GM21529 (cell line): ENCODE measurements around the gene HDAC4.

ENCODE experiments used
- ATAC-seq: cut with Tn5 transposase; IDR thresholded peaks from one replicate; pipeline ENCODE4 v1.9.1; 2021; ENCODE audit not compliant: unreplicated experiment

HDAC4 gene

DNA sequence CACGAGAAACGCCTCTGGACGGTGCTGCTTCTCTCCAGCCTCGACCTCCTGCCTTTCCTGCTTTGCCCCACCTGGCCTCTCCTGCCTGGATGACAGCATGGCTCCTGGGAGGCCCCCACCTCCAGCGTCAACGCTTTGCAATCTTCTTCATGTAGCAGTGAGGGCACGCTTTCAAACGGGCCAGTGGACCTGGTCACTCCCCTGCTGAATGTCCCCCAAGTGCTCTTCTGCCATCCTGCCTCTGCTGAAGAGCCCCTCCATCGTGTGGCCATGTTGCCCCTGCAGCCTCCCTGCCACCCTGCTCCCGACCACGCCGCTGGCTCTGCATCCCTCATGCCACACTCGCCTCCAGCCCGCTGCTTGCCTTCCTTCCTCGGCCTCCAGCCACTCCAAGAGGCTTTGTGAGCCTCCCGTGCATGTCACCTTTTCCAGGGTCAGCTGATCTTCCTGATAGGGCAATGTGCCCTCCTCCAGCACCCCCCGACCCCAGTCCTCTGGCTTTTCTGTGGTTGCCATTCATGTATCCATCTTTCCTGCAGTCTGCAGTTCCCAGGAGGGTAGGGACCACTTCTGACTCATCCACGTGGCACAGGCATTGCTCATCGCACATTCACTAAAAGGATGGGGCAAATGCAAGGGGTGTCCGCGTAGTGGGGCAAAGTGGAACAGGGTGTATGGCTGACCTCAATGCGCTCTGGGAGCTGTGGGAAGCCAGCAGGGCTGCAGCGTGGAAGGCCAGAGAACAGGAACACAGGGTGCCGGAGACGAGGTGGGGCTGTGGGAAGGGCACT, 284.2 kb downstream of the HDAC4 start:
- ATAC-seq: no peak

DNA sequence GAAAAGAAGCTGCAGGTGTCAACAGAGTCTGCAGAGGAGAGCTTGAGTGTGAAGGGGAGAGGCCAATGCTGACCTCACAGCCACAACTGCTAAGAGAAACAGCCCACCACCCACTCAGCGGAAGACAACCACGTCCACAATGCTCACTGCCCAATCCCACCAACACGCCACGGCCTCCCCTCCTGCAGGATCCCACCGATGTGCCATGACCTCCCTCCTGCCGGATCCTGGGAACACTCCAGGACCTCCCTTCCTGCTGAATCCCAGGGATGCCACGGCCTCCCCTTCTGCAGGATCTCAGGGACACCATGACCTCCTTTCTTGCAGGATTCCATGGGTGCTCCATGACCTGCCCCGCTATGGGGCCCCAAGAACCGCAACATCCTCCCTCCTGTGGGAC, 285.2 kb downstream of the HDAC4 start:
- ATAC-seq: no peak

DNA sequence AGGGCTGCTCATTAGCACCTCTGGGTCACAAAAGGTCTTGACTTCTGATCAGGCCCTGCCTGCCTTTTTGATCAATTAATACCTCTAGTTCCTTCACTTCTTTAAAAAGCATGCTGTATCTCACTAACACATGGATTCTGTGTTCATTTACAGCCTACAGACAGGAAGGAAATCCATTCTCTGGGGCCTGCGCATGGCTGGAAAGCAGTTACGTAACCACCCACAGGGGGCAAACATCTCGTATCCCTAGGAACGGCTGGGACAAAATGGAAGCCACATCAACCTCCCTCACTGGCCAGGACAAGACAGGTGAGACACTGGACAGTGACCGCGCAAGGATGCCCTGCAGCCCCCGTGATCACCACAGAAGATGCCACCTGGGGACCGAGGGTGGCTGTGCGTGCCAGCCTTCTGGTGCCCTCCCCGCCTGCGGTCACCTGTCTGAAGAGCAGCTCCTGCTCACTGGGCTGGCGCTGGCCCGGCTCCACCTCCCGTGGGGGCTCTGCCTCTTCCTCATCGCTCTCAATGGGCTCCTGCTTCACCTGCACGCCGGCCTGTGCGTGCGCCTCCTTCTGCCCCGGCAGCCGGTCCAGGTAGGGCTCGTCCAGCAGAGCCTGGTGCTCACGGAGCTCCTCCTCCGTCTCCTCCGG, 286.1 kb downstream of the HDAC4 start:
- no peak for ATAC-seq

DNA sequence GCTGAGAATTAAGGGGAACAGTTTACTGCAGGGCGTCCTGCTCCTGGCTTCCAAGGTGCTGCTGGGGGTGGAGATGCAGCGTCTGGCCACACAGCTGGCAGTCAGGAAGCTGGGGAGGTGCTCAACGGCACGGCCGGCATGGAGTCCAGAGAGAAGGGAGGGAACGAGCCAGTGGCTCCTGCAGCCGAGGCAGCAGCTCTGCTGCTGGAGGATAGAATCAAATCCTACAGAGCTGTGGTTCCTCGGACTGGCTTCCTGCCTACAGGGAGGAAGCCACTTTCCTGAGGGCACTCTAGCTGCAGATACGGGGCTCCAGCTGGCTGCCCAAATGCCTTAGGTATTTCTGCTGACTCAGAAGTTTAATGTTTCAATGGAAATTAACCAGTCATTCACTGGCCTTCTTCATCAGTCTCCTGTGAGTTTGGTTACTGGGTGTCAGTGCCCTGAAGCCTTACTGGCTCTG, 286.7 kb downstream of the HDAC4 start:
- no peak for ATAC-seq

DNA sequence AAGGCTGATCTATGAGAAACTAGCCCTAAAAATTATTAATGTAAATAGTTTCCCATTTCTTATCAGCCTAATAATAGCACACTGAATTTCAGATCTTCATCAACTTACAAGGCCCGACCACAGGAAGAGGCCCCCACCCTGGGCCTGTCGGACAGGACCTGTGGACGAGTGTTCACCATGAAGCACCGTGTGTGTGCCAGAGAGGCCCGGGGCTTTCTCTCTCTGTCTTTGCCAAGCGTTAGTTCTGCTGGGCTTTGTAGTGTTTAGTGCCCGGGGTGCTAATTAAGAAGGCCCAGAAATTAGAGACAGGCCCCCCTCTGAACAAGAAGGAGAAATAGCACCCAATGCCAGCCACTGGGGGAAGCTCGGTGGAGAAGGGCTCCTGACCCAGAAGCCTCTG, 287.2 kb downstream of the HDAC4 start:
- ATAC-seq: no peak

DNA sequence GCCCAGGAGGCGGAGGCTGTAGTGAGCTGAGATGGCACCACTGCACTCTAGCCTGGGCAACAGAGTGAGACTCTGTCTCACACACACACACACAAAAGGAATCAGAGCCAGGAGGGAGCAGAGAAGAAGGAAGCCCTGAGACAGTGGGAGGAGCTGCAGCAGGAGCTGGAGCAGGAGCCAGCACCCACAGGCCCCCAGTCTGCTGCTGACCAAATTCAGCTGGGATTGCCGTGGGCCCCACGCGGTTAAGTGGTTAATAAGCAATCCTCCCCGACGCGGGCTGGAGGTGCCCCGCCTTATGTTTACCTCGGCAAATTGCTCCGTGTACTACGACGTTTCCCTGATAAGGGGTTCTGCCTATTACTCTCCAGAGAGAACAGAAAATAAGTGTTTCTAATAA, 287.6 kb downstream of the HDAC4 start:
- ATAC-seq: no peak

DNA sequence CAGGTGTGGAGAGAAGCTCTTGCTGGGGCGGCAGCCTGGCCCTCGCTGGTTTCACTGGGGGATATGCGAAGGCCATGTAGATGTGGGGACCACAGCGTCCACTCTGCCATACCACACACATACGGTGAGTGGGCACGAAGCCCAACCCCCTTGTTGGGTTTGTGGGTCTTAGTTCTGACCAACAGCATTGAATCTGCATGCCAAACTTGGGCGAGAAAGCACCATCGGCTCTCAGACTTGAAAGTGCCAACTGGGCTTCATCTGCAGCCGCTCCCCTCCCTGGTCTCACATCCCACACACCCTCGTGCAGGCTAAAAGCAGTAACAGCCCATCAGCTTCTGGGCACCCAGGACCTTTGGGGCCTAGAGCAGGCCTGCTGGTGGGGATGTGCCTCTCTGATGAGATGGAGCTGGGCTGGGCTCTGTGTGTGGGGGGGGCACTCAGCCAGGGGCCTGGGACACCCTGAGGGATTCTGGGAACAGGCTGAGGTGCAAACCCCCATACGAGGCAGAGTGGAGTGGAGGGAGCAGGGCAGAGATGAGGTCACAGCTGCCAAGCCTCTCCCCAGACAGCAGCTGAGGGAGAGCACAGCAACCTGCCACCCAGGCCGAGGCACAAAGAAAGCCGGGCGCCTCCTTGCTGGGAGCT, 288.6 kb downstream of the HDAC4 start:
- ATAC-seq: no peak

DNA sequence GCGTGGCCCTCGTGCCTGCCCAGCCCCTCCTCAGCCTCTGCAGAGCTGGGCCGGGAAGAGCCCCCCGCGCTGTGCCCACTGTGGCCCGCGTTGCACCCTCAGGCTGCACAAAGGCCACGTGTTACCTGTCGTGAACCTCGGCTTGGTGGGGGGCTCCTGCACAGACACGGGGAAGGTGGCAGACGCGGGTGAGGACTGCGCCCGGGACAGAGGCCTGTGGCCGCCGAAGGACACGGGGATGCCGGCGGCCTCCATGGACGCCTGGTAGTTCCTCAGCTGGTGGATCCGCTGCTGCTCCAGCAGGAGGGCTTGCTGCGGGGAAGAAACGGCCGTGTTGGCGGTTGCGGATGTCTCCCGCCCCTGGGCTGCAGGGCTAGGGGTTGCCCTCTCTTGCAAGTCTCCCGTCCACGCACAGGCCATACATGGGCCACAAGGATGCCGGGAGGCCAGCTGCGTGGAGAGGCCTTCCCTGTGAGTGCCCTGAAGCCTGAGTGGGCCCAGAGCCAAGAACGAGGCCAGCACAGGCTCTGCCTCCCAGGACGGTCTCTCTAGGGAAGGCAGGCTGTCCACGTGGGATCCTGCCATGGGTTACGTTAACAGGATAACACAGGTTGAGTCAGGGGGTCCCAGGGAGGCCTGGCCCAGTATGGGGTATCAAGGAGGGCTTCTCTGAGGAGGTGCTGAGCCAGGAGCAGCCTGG, 289.3 kb downstream of the HDAC4 start:
- ATAC-seq: no peak

DNA sequence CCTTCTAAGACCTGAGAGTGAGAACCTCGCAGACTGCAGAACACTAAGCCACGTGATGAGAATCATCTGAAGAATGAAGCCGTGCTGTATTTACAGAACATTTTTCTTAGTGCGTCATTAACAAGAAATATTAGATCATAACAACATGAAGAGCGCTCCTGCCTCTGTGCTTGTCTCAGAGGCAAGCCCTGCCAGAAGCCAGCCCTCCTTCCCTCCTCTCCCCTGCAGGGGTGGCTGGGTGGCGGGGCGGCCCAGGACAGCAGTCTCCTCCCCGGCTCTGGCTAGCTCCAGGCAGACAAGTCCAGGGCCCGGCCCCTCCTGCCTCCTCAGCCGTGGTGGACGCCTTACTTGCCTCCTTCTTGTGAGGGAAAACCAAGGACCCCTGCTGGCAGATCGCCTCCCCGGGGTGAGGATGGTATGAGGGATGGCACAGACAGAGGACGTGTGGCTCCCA, 290.2 kb downstream of the HDAC4 start:
- no peak for ATAC-seq

DNA sequence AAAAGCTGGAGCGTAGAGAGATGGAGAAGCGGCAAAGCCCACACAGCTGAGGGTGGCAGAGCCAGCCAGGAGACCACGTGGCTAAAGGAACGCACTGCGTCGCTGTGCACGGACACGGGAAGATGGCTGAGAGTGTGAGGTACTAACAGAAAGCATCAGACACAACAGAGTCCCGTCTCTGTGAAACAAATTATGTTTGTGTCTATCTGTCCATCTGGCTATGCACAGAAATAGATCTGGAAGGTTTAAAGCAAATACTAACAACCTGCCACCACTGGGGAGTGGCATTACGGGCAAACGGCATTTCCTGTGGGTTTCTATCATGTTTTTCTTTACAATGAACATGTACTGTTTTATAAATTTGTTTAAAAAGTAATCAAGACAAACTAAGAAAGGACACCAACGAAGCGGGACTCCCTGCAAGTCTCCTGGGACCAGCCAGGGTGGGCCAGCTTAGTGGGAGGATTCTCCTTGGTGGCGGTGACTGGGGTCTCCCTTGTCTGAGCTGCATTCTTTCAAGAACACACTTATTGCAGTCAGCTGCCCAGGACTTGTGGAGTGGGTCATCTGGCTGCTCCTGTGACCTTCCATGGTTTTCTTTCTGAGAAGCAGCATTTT, 290.8 kb downstream of the HDAC4 start:
- no peak for ATAC-seq

DNA sequence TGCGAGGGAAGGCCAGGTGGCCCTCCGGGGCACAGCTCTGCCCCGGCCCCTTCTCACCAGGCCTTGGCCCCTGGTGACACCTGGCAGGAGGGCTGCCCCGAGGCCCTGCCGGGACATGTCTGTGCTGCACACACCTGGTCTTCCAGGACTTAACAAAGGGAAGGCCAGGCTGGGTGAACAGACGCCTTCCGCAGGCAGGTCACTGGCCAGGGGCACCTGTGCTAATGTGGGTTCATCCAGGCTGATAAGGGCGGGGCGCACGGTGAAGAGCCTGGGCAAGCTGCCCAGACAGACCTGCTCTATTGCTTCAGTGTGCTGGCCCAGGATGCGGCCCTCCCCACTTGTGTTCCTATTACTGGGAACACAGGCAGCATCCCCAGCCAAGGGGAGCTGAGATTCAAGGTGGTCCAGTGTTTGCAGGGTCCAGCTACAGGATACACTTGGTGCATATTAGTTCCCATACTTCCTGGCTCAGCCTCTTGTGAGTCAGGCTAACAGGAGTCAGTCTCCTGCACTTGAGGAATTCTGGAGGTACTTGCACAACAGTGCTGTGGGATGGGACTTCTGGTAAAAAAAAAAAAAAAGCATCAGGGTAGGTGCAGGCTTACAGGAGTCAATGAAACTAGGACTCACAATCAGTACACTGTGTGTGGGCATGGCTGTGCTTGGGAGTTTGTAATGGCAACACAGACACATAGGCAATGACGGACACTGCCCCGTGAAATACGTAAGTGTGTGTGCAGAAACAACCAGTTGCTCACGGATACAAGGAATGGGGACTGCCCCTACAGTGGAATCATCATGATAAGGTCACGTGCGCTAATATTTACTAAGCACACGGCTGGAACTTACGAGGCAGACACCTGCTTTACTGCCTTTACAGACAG, 291.5 kb downstream of the HDAC4 start:
- ATAC-seq: no peak

DNA sequence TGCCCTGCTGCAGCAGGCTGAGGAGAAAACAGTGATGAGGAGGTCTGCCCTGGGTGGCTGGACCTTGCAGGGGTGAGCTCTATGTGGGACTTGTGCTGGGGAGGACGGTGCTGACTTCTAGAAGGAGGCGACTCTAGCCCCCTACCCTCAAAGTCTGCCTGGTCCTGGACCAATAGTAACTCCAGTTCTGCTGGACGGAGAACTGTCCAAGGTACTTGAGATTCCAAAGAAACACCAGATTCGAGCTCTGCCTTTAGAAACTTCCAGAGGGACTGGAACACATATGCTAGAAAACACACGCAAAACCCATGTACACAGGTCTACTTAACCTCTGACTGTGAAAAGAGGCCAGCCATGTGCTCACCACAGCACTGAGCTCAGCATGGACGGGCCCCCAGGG, 292.4 kb downstream of the HDAC4 start:
- ATAC-seq: no peak

DNA sequence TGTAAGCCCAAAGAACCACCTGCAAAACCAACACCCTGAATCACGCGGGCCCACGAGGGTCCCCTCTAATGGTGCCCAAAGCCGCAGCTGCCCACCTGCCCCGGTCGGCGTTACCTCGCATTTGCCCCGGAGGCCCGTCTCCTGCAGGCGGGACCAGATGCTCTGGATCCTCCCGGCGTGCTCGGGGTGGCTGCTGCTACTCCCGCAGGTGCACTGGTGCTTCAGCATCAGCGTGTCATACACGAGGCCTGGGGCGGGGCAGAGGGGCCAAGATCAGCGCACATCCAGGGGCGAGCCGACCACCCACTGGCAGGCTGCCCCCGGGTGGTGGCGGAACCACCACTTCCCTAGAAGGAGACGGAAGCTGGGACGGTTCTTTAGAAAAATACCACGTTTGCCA, 292.9 kb downstream of the HDAC4 start:
- ATAC-seq: no peak

DNA sequence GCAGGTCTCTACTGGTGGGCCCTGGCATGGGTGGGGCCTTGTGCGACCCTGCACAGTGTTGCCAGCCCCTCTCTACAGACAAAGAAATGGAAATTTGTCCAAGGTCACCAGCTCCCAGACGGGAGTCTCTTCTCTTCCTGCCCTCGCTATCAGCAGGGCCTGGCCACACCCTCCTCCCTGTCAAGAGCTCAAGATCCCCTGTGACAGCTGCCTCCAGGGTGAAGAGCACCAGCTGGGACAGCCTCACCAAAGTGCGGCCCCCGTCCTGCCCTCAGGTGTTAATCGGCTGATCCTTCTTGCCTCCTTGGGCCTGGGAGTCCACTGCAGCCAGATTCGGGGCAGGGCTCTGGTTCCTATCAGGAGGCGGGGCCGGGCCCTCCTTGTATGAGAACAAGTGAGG, 293.9 kb downstream of the HDAC4 start:
- no peak for ATAC-seq

DNA sequence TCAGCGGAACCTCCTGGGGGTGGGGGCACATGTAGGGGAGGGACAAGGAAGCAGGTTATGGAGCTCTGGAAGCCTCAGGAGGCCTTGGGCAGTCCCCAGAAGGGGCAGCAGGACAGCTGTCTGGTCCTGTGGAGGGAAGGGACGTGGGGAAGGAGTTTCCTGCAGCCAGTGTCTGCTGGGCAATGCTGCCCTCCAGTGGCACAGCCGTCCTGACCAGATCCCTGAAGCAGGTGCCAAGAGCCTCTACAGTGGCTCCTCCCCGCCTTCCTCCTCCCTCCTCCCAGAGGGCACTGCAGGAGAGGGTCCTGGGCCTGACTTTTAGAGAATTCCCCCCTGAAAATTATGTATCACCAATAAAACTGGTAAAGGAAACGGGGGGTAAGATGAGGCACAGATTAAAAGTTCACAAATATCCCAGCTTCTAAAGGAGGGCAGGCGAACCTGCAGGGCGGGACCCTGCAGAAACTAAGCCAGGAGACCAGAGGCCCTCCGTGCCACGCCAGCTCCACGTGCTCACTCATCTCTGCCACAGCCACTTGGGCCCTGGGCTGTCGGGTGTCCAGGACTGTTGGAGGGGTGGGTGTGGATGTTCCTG, 294.4 kb downstream of the HDAC4 start:
- no peak for ATAC-seq

DNA sequence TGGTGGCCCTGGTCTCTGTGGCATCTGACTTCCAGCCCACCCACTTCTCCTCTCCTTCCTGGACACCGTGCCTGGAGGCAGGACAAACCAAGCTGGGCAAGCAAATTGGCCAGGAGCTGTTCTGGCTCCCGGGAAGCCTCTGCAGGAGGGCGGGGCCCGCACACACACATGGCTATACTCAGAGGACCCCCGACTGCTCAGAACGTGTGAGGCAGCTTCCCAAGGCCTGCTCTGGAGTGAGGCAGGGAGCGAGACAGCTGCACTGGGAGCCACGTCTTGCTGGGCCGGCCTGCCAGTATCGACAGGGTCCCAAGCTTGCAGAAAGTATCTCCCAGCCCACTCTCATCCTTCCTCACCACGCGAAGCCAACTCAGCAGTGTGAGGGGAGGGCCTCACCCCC, 295.6 kb downstream of the HDAC4 start:
- ATAC-seq: no peak

DNA sequence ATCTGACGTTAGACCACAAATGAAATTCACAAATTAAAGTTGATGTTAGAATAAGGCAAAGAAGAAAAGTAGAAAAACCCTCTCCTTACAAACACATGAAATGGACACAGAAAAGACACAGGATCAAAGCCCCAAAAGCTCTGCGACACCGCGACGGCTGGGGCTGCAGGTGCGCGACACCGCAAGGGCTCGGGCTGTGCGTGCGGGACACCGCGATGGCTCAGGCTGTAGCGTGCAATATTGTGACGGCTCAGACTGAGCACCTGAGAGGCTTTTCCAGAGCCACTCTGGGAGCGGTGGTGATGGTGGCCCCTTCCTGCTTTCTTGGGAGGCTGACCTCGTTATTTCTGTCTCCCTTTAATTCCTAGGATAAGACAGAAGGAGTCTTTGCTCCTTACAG, 296.0 kb downstream of the HDAC4 start:
- no peak for ATAC-seq

DNA sequence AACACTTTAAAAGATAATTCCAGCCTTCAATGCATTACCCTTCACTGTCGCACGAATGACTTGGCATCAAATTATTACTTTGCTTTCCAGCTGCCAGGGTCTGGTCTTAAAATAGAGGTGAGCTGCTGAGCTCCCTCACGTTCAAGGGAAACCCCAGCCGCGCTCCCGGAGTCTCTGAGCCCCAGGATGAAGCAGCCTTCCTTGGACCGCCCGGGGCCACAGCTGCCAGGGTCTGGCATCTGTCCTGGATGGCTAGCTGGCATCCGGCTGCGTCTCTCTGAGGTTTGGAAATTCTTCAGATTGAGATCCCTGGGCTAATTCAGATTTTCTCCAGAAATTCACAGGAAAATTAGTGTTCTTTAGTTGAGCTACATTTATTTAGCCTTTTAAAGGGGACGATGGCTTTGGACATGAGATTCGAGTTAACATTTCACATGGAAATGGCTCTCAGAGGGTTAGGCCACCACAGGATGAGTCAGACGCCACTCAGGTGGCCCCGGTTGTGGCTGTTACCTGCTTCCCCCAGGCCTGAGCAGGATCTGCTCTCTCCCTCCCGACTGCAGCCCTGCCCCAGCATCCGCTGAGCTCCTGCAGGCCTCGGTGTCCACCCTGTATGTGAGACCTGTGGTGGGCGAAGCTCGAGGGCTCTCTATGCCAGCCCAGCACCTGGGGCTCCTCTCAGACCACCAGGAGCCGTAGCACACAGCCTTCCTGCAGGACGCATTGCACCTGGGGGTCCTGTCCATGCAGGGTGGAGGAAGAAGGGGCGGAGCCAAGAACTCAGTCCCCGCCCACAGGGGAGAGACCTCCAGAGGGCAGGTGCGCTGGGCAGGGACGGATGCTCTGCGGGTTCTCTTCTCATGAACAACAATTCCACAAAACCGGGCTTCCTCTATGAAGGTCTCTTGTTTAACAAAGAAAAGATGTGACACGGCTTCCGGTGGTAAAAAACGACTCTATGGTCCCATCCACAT, 297.4 kb downstream of the HDAC4 start:
- ATAC-seq: no peak

DNA sequence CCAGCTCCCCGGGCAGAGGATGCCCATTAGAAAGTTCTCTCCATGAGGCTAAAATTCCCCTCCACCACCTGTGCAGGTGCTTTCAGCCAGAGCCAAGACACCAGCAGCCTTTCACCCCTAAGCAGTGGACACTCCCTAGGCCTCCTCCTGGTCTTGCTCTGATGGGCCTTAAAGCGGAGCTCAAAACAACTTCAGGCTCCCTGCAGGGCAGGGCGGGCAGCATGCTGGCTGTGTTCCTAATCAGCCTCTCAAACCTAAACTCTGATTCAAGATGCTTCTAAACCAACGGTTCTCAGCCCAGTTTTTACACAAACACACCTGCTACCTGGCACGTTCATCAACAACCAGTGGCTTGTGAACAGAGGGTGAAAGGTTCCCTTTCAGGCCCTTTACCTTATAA, 298.6 kb downstream of the HDAC4 start:
- no peak for ATAC-seq
